Measurements from ENCODE around the gene GNAI3. TPM values are rescaled to one million over a fixed set of nuclear protein-coding genes. Genes with fewer than 3 reads are reported as not detected.

Gene GNAI3
- total and polyA plus RNA-seq, 2 experiments from 2014 or later: 8.9 to 11.5 TPM

DNA sequence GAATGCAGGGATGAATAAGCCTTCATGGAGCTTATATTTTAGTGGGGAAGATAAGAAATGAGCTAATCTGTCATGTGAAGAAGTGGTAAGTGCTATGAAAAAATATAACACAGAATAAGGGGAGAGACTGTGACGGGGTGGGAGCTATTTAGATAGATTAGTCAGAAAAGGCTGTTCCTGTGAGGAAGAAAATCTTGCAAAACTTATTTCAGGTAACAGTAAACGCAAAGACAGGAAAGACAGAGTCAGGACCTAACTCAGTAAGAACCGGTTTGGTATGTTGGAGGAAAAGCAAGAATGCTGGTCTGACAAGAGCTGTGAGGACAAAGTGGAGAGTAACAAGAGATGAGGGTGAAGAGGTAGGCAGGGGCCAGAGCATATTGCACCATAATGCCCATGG, 22.0 kb downstream of the GNAI3 start:
- Histone ChIP-seq H3K27me3 (no peaks in the 10 kb centered on the region), H3K4me1 (ENCODE audit: insufficient read depth) (peaks cover 45% of the 10 kb centered on the region), H3K79me2 (peaks cover 98% of the 10 kb centered on the region), H4K20me1 (ENCODE audit: insufficient read depth, poor library complexity, severe bottlenecking) (peaks cover 61% of the 10 kb centered on the region), H3K9me3 (ENCODE audit: low read depth) (no peaks in the 10 kb centered on the region), H3K36me3 (replicated peaks; ENCODE audit: insufficient read depth, low read depth) (no peaks in the 10 kb centered on the region), H3K4me2 (peak overlapping the region; percentile 12), H3K4me3 (no peak overlapping the region), H3K27ac (peak overlapping the region; percentile 4), H3K9me2 (replicated peaks; ENCODE audit: insufficient read depth) (no peaks in the 10 kb centered on the region), H2AFZ (no peak overlapping the region)
- DNase-seq (ENCODE audit: low spot score): peak; percentile 39
- 43% methylated on average over 3 of the region's 3 CpGs for WGBS (ENCODE audit: low lambda C conversion rate, missing lambda C conversion rate)
- TF ChIP-seq, protein P1, sequence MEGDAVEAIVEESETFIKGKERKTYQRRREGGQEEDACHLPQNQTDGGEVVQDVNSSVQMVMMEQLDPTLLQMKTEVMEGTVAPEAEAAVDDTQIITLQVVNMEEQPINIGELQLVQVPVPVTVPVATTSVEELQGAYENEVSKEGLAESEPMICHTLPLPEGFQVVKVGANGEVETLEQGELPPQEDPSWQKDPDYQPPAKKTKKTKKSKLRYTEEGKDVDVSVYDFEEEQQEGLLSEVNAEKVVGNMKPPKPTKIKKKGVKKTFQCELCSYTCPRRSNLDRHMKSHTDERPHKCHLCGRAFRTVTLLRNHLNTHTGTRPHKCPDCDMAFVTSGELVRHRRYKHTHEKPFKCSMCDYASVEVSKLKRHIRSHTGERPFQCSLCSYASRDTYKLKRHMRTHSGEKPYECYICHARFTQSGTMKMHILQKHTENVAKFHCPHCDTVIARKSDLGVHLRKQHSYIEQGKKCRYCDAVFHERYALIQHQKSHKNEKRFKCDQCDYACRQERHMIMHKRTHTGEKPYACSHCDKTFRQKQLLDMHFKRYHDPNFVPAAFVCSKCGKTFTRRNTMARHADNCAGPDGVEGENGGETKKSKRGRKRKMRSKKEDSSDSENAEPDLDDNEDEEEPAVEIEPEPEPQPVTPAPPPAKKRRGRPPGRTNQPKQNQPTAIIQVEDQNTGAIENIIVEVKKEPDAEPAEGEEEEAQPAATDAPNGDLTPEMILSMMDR (IDR thresholded peaks at IDR 0.05; ENCODE audit: poor library complexity): no peak
- TF ChIP-seq EZH2 (IDR thresholded peaks at IDR 0.05; ENCODE audit: borderline replicate concordance) (no peak), EZH2phosphoT487 (IDR thresholded peaks at IDR 0.05; ENCODE audit: low read depth, severe bottlenecking, unreplicated experiment) (no peak)

DNA sequence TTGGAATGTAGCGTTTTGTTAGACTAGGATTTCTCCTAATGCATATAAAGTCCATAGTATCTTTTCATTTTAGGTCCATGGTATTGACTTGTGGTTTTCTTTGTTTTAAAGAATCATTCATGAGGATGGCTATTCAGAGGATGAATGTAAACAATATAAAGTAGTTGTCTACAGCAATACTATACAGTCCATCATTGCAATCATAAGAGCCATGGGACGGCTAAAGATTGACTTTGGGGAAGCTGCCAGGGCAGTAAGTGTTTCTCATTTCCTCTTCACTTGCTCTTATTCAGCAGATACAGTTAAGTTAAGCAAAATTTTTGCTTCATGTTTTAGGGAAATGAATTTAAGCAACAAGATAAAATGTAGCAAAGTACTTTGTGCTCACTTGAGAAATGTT, 25.4 kb downstream of the GNAI3 start:
- Histone ChIP-seq H2AFZ (no peak overlapping the region), H3K4me3 (no peak overlapping the region), H3K79me2 (peaks cover 94% of the 10 kb centered on the region), H3K27me3 (no peaks in the 10 kb centered on the region), H4K20me1 (ENCODE audit: insufficient read depth, poor library complexity, severe bottlenecking) (peaks cover 45% of the 10 kb centered on the region), H3K9me3 (ENCODE audit: low read depth) (no peaks in the 10 kb centered on the region), H3K4me1 (ENCODE audit: insufficient read depth) (peaks cover 26% of the 10 kb centered on the region), H3K27ac (no peak overlapping the region), H3K36me3 (replicated peaks; ENCODE audit: insufficient read depth, low read depth) (no peaks in the 10 kb centered on the region), H3K4me2 (no peak overlapping the region), H3K9me2 (replicated peaks; ENCODE audit: insufficient read depth) (no peaks in the 10 kb centered on the region)
- no peak for TF ChIP-seq EZH2phosphoT487 (IDR thresholded peaks at IDR 0.05; ENCODE audit: low read depth, severe bottlenecking, unreplicated experiment)
- WGBS (ENCODE audit: low lambda C conversion rate, missing lambda C conversion rate): 56% methylated on average over 2 of the region's 2 CpGs
- no peak for DNase-seq (ENCODE audit: low spot score)

DNA sequence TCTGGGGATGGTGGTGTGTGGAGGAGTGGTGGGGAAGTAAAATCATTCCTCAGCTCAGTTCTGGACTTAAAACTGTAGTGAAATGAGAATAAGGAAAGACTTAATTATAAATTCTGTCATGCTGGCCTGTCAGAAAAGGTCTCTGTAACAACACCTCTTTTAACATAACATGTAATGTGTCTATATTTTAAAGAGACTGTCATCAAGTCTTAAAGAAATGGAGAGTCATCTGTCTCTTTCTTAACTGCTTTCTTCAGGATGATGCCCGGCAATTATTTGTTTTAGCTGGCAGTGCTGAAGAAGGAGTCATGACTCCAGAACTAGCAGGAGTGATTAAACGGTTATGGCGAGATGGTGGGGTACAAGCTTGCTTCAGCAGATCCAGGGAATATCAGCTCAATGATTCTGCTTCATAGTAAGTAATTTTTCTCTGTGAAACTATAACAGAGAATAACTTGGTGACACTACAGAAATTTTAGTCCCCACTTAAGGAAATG, 30.6 kb downstream of the GNAI3 start:
- no peak for DNase-seq (ENCODE audit: low spot score)
- Histone ChIP-seq H3K27me3 (no peaks in the 10 kb centered on the region), H3K9me3 (ENCODE audit: low read depth) (no peaks in the 10 kb centered on the region), H3K4me3 (no peak overlapping the region), H3K4me2 (no peak overlapping the region), H3K79me2 (peaks cover 48% of the 10 kb centered on the region), H3K36me3 (replicated peaks; ENCODE audit: insufficient read depth, low read depth) (no peaks in the 10 kb centered on the region), H3K9me2 (replicated peaks; ENCODE audit: insufficient read depth) (no peaks in the 10 kb centered on the region), H4K20me1 (ENCODE audit: insufficient read depth, poor library complexity, severe bottlenecking) (peaks cover 8% of the 10 kb centered on the region), H3K4me1 (ENCODE audit: insufficient read depth) (no peaks in the 10 kb centered on the region), H3K27ac (peak overlapping the region; percentile 6), H2AFZ (no peak overlapping the region)
- TF ChIP-seq, protein P1 (IDR thresholded peaks at IDR 0.05; ENCODE audit: poor library complexity): no peak
- TF ChIP-seq EZH2 (IDR thresholded peaks at IDR 0.05; ENCODE audit: borderline replicate concordance): no peak
- no peak for TF ChIP-seq EZH2phosphoT487 (IDR thresholded peaks at IDR 0.05; ENCODE audit: low read depth, severe bottlenecking, unreplicated experiment)
- 72% methylated on average over 3 of the region's 3 CpGs for WGBS (ENCODE audit: low lambda C conversion rate, missing lambda C conversion rate)

DNA sequence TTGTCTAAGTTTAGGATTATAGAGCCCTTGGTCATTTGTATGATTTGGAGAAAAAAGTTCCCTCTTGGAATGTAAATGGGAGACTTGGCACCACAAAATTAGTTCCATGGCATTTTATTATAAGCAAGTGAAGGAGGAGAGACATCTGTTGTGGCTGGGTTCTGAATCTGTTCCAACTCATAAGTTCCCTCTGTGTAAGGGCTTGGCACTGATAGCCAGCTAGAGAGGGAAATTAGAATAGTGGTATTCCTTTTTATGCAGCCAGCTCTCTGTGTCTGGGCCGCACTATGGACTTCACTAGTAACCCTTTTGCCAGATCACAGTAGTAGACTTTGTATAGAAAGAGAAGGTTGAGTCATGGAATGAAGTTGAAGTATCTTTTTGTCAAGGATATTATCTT, 31.1 kb downstream of the GNAI3 start:
- H3K79me2 ChIP-seq: peaks cover 46% of the 10 kb centered on the region
- WGBS (ENCODE audit: low lambda C conversion rate, missing lambda C conversion rate): 68% methylated on average over 1 of the region's 1 CpG
- peak; percentile 29 for DNase-seq (ENCODE audit: low spot score)

More for the DNA sequence above, 31.1 kb downstream of the GNAI3 start:
- H2AFZ ChIP-seq: no peak overlapping the region
- H3K27ac ChIP-seq: no peak overlapping the region
- no peaks in the 10 kb centered on the region for H3K9me2 ChIP-seq (replicated peaks; ENCODE audit: insufficient read depth)
- H3K9me3 ChIP-seq (ENCODE audit: low read depth): no peaks in the 10 kb centered on the region
- H3K4me1 ChIP-seq (ENCODE audit: insufficient read depth): no peaks in the 10 kb centered on the region
- no peaks in the 10 kb centered on the region for H3K27me3 ChIP-seq
- peaks cover 8% of the 10 kb centered on the region for H4K20me1 ChIP-seq (ENCODE audit: insufficient read depth, poor library complexity, severe bottlenecking)
- no peak overlapping the region for H3K4me3 ChIP-seq
- H3K36me3 ChIP-seq (replicated peaks; ENCODE audit: insufficient read depth, low read depth): no peaks in the 10 kb centered on the region
- TF ChIP-seq, protein P1 (IDR thresholded peaks at IDR 0.05; ENCODE audit: poor library complexity): no peak
- TF ChIP-seq EZH2 (IDR thresholded peaks at IDR 0.05; ENCODE audit: borderline replicate concordance) (no peak), EZH2phosphoT487 (IDR thresholded peaks at IDR 0.05; ENCODE audit: low read depth, severe bottlenecking, unreplicated experiment) (no peak)
- H3K4me2 ChIP-seq: no peak overlapping the region

Measured in hepatocyte (in vitro differentiated cells).